HCT116 (cell line): ENCODE data around the gene GPSM3. TPM values are rescaled to one million over a fixed set of nuclear protein-coding genes. Genes with fewer than 3 reads are reported as not detected.

Source experiments
- ATAC-seq: fragments of 200-7000 bp; cut with Tn5 transposase; 2 replicates; pipeline ENCODE4 v1.9.1; 2020; ENCODE audit warnings: mild to moderate bottlenecking, moderate library complexity
- BruUV-seq: library from RNA; stranded (reverse); fragments of 400-500 nt; replicated peaks from 2 replicates; lab custom pipeline; 2021; lab: Mats Ljungman, UMichigan
- CTCF ChIA-PET: fragments of 300-600 bp; sonication (Branson Sonifier 250); formaldehyde crosslinking; loops from one replicate; lab custom pipeline; 2021; ENCODE audit warnings: antibody characterized with exemption; lab: Charles Lee
- POLR2A ChIA-PET: fragments of 300-600, 350-600 bp; sonication (Branson Sonifier 250); formaldehyde crosslinking; loops from one replicate; lab custom pipeline; 2021; ENCODE audit warnings: antibody characterized with exemption; lab: Charles Lee
- RAD21 ChIA-PET, 2 experiments: fragments of 300-600 bp; sonication (Branson Sonifier 250); formaldehyde crosslinking; loops; one replicate each; lab custom pipeline; 2023; ENCODE audit warnings: low total read pairs in 2 of 2; ENCODE audit not compliant: uncharacterized antibody in 2 of 2, unreplicated experiment in 2 of 2, low non-redundant PET in 1 of 2; lab: Charles Lee
- DNase-seq: peaks from one replicate; pipeline ENCODE4 v3.0.0-alpha.2; 2010; ENCODE audit warnings: low read depth, low spot score
- H2AFZ ChIP-seq: fragments of 200-600 bp; shearing (Covaris generic), sonication (generic); 2 replicates; pipeline ENCODE4 v1.6.1; 2017; ENCODE audit warnings: low read depth, mixed run types, mixed read lengths, antibody characterized with exemption, low read length; ENCODE audit not compliant: poor library complexity, severe bottlenecking
- H3K27ac ChIP-seq: 2 replicates; pipeline ENCODE4 v1.5.1; 2012; ENCODE audit warnings: low read depth, low read length
- H3K27me3 ChIP-seq: fragments of 200-600 bp; sonication (generic); 2 replicates; pipeline ENCODE4 v1.6.1; 2016; ENCODE audit warnings: mixed run types, low read length, mixed read lengths; ENCODE audit not compliant: insufficient read depth
- H3K36me3 ChIP-seq, 2 experiments: fragments of 200-500 bp in 1 of 2; fragments of 200-600 bp in 1 of 2; sonication (Bioruptor generic) in 1 of 2; sonication (generic) in 1 of 2; 2 replicates each; pipeline versions ENCODE4 v1.5.1 to v1.6.1; 2014 to 2016; ENCODE audit warnings: low read length in 2 of 2, inconsistent platforms in 1 of 2, mixed read lengths in 1 of 2, mixed run types in 1 of 2; ENCODE audit not compliant: insufficient read depth in 2 of 2, control insufficient read depth in 1 of 2
- H3K4me1 ChIP-seq, 2 experiments: fragments of 200-600 bp in 1 of 2; sonication (generic) in 1 of 2; 2 replicates each; pipeline versions ENCODE4 v1.5.1 to v1.6.1; 2012 to 2017; ENCODE audit warnings: low read length in 2 of 2, inconsistent platforms in 1 of 2, mild to moderate bottlenecking in 1 of 2, mixed read lengths in 1 of 2, mixed run types in 1 of 2, moderate library complexity in 1 of 2; ENCODE audit not compliant: insufficient read depth in 2 of 2, control insufficient read depth in 1 of 2
- H3K4me2 ChIP-seq: fragments of 200-600 bp; sonication (generic); 2 replicates; pipeline ENCODE4 v1.6.1; 2017; ENCODE audit warnings: mixed run types, low read length, mixed read lengths
- H3K4me3 ChIP-seq, 2 experiments: fragments of 200-600 bp in 1 of 2; sonication (generic) in 1 of 2; replicated peaks in 1 of 2; 2 replicates each; pipeline ENCODE4 v1.5.1; 2011 to 2016; ENCODE audit warnings: low read length in 2 of 2, control low read depth in 1 of 2, low read depth in 1 of 2, mild to moderate bottlenecking in 1 of 2, mixed read lengths in 1 of 2, mixed run types in 1 of 2
- H3K79me2 ChIP-seq: fragments of 200-600 bp; sonication (generic); 2 replicates; pipeline ENCODE4 v1.6.1; 2017; ENCODE audit warnings: mild to moderate bottlenecking, mixed run types, low read length, moderate library complexity, mixed read lengths; ENCODE audit not compliant: insufficient read depth
- H3K9ac ChIP-seq: fragments of 200-600 bp; sonication (generic); 2 replicates; pipeline ENCODE4 v1.6.1; 2016; ENCODE audit warnings: low read length, mixed read lengths
- H3K9me2 ChIP-seq: fragments of 200-600 bp; sonication (generic), shearing (Covaris generic); 2 replicates; pipeline ENCODE4 v1.6.1; 2017; ENCODE audit warnings: mixed run types, mild to moderate bottlenecking, moderate library complexity; ENCODE audit not compliant: insufficient read depth
- H3K9me3 ChIP-seq, 2 experiments: fragments of 200-500 bp in 1 of 2; fragments of 200-600 bp in 1 of 2; sonication (Bioruptor generic) in 1 of 2; sonication (generic) in 1 of 2; 2 replicates each; pipeline ENCODE4 v1.6.1; 2014 to 2017; ENCODE audit warnings: low read length in 2 of 2, mixed read lengths in 2 of 2, inconsistent platforms in 1 of 2, low read depth in 1 of 2, mild to moderate bottlenecking in 1 of 2, mixed run types in 1 of 2, moderate library complexity in 1 of 2; ENCODE audit not compliant: control insufficient read depth in 1 of 2, insufficient read depth in 1 of 2
- H4K20me1 ChIP-seq: fragments of 200-600 bp; sonication (generic), shearing (Covaris generic); 2 replicates; pipeline ENCODE4 v1.6.1; 2017; ENCODE audit warnings: mixed run types, mild to moderate bottlenecking, moderate library complexity; ENCODE audit not compliant: insufficient read depth
- JUND ChIP-seq: IDR thresholded peaks from 2 replicates; pipeline ENCODE4 v1.6.1; 2012
- POLR2A ChIP-seq: IDR thresholded peaks from 2 replicates; pipeline ENCODE4 v1.7.0; 2011; ENCODE audit warnings: borderline replicate concordance; ENCODE audit not compliant: insufficient read depth, insufficient read length; ENCODE audit errors: extremely low read depth
- RAD21 ChIP-seq: IDR thresholded peaks from 2 replicates; pipeline ENCODE4 v1.6.1; 2012; ENCODE audit warnings: low read depth, mild to moderate bottlenecking
- SP1 ChIP-seq: IDR thresholded peaks from 2 replicates; pipeline ENCODE4 v1.6.1; 2012; ENCODE audit warnings: low read depth
- ZFX ChIP-seq: fragments of 450-650 bp; IDR thresholded peaks from 2 replicates; pipeline ENCODE4 v1.6.1; 2017
- ZNF274 ChIP-seq: fragments of 200-500 bp; sonication (Bioruptor generic); IDR thresholded peaks from 2 replicates; pipeline ENCODE4 v1.6.1; 2014; ENCODE audit warnings: mild to moderate bottlenecking, low read depth, low read length, inconsistent platforms
- intact Hi-C: fragments of 100-400 bp; cut with micrococcal nuclease; formaldehyde crosslinking; loops from 2 replicates; pipeline ENCODE4 v1.10.0; 2022
- total RNA-seq: library from RNA; stranded (reverse); gene quantifications from one replicate; pipeline ENCODE4 v1.2.1, GENCODE V29; 2021; ENCODE audit not compliant: unreplicated experiment
- TF ChIP-seq, protein P1 (sequence below): IDR thresholded peaks from 2 replicates; pipeline ENCODE4 v1.6.1; 2012; ENCODE audit warnings: low read depth
- TF ChIP-seq, protein P2 (sequence below): IDR thresholded peaks from 2 replicates; pipeline ENCODE4 v1.6.1; 2011; ENCODE audit warnings: mild to moderate bottlenecking, low read length, moderate library complexity; ENCODE audit not compliant: insufficient replicate concordance; ENCODE audit errors: extremely low read depth

The GPSM3 gene
- total RNA-seq, 1 experiment from 2014 or later, result 1.2 TPM

DNA sequence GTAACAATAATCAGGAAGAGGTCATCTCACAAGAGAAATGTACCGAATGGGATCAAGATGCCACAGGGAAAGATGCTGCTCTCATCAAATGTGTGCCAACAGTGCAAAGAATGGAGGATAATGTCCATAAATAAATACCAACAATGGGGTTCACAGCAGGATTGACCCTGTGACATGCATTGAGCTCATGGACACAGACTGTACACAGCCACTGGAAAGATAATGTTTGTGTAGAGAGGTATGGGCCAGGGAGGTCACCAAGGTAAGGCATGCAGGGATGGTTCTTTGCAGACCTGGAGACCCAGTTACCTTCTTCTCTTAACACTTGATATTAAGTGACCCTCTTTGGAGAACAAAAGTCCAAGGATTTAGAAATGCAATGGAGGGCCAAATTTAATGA is 18.0 kb downstream of the GPSM3 start:
- RAD21 ChIA-PET, result no interaction called here
- H3K9me3 ChIP-seq, result no peaks in the 10 kb centered on the region
- H3K79me2 ChIP-seq, result peaks cover 24% of the 10 kb centered on the region
- CTCF ChIA-PET, result no interaction called here
- TF ChIP-seq SP1 (no peak), ZNF274 (no peak), JUND (no peak), ZFX (no peak), RAD21 (no peak), POLR2A (no peak)
- TF ChIP-seq, protein P1, sequence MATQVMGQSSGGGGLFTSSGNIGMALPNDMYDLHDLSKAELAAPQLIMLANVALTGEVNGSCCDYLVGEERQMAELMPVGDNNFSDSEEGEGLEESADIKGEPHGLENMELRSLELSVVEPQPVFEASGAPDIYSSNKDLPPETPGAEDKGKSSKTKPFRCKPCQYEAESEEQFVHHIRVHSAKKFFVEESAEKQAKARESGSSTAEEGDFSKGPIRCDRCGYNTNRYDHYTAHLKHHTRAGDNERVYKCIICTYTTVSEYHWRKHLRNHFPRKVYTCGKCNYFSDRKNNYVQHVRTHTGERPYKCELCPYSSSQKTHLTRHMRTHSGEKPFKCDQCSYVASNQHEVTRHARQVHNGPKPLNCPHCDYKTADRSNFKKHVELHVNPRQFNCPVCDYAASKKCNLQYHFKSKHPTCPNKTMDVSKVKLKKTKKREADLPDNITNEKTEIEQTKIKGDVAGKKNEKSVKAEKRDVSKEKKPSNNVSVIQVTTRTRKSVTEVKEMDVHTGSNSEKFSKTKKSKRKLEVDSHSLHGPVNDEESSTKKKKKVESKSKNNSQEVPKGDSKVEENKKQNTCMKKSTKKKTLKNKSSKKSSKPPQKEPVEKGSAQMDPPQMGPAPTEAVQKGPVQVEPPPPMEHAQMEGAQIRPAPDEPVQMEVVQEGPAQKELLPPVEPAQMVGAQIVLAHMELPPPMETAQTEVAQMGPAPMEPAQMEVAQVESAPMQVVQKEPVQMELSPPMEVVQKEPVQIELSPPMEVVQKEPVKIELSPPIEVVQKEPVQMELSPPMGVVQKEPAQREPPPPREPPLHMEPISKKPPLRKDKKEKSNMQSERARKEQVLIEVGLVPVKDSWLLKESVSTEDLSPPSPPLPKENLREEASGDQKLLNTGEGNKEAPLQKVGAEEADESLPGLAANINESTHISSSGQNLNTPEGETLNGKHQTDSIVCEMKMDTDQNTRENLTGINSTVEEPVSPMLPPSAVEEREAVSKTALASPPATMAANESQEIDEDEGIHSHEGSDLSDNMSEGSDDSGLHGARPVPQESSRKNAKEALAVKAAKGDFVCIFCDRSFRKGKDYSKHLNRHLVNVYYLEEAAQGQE, result no peak
- TF ChIP-seq, protein P2, sequence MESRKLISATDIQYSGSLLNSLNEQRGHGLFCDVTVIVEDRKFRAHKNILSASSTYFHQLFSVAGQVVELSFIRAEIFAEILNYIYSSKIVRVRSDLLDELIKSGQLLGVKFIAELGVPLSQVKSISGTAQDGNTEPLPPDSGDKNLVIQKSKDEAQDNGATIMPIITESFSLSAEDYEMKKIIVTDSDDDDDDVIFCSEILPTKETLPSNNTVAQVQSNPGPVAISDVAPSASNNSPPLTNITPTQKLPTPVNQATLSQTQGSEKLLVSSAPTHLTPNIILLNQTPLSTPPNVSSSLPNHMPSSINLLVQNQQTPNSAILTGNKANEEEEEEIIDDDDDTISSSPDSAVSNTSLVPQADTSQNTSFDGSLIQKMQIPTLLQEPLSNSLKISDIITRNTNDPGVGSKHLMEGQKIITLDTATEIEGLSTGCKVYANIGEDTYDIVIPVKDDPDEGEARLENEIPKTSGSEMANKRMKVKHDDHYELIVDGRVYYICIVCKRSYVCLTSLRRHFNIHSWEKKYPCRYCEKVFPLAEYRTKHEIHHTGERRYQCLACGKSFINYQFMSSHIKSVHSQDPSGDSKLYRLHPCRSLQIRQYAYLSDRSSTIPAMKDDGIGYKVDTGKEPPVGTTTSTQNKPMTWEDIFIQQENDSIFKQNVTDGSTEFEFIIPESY, result no peak
- peaks cover 23 to 51% of the 10 kb centered on the region in 2 experiments for H3K4me1 ChIP-seq
- no TSS peak for BruUV-seq
- no peak overlapping the region for H2AFZ ChIP-seq
- peaks cover 0 to 11% of the 10 kb centered on the region in 2 experiments; a peak in 3 of 4 replicates for H3K36me3 ChIP-seq
- no peaks in the 10 kb centered on the region for H3K27me3 ChIP-seq
- H3K4me3 ChIP-seq, result peak overlapping the region in 1 of 2 experiments; percentile 98; a peak in 1 of 4 replicates
- DNase-seq (no peak), ATAC-seq (no peak)
- intact Hi-C loops, result no loop called here
- H3K9me2 ChIP-seq, result no peaks in the 10 kb centered on the region
- no peak overlapping the region for H3K27ac ChIP-seq
- POLR2A ChIA-PET, result no interaction called here
- no peaks in the 10 kb centered on the region for H4K20me1 ChIP-seq
- H3K9ac ChIP-seq, result no peak overlapping the region
- H3K4me2 ChIP-seq, result peak overlapping the region; percentile 97
